Neuronal stem cell (in vitro differentiated cells): Measurements from ENCODE around the gene SLBP.

ENCODE experiments used
- DNase-seq: peaks from one replicate; pipeline ENCODE4 v3.0.0-alpha.2; 2013; ENCODE audit warnings: low spot score
- H2AFZ ChIP-seq: one replicate; pipeline ENCODE4 v1.6.1; 2013; ENCODE audit warnings: mild to moderate bottlenecking, low read length, inconsistent platforms
- H2AK5ac ChIP-seq: 2 replicates; pipeline ENCODE4 v1.6.1; 2013; ENCODE audit warnings: low read depth, mild to moderate bottlenecking, inconsistent platforms, low read length, moderate library complexity, mixed read lengths
- H2BK120ac ChIP-seq: 2 replicates; pipeline ENCODE4 v1.6.1; 2013; ENCODE audit warnings: low read depth, mild to moderate bottlenecking, inconsistent platforms, low read length, moderate library complexity, mixed read lengths
- H2BK12ac ChIP-seq: one replicate; pipeline ENCODE4 v1.6.1; 2013; ENCODE audit warnings: low read length, inconsistent platforms
- H2BK15ac ChIP-seq: 2 replicates; pipeline ENCODE4 v1.6.1; 2013; ENCODE audit warnings: mild to moderate bottlenecking, low read length, inconsistent platforms, mixed read lengths
- H2BK5ac ChIP-seq: one replicate; pipeline ENCODE4 v1.6.1; 2013; ENCODE audit warnings: inconsistent platforms, mild to moderate bottlenecking, low read length, moderate library complexity
- H3K14ac ChIP-seq: one replicate; pipeline ENCODE4 v1.6.1; 2013; ENCODE audit warnings: low read length, inconsistent platforms
- H3K18ac ChIP-seq: 2 replicates; pipeline ENCODE4 v1.6.1; 2013; ENCODE audit warnings: low read length, inconsistent platforms
- H3K23ac ChIP-seq: 2 replicates; pipeline ENCODE4 v1.6.1; 2013; ENCODE audit warnings: low read depth, mild to moderate bottlenecking, mixed read lengths, low read length, inconsistent platforms; ENCODE audit not compliant: poor library complexity
- H3K27ac ChIP-seq: replicated peaks from 3 replicates; pipeline ENCODE4 v1.5.1; 2013; ENCODE audit warnings: low read length, inconsistent platforms
- H3K27me3 ChIP-seq, 3 experiments: 2 replicates each; pipeline ENCODE4 v1.6.1; 2013; ENCODE audit warnings: low read length in 3 of 3, mild to moderate bottlenecking in 2 of 3, inconsistent platforms in 1 of 3, low read depth in 1 of 3, mixed read lengths in 1 of 3, moderate library complexity in 1 of 3; ENCODE audit not compliant: control insufficient read depth in 3 of 3, insufficient read depth in 3 of 3
- H3K36me3 ChIP-seq, 2 donors: replicated peaks in 1 of 2; 2 replicates each; pipeline ENCODE4 v1.6.1; 2013; ENCODE audit warnings: low read length in 2 of 2; ENCODE audit not compliant: control insufficient read depth in 2 of 2, insufficient read depth in 2 of 2
- H3K4ac ChIP-seq: 2 replicates; pipeline ENCODE4 v1.6.1; 2013; ENCODE audit warnings: inconsistent platforms, mild to moderate bottlenecking, low read length, moderate library complexity
- H3K4me1 ChIP-seq, 2 donors: 1 replicate in 1 of 2; 2 replicates in 1 of 2; pipeline ENCODE4 v1.6.1; 2013; ENCODE audit warnings: low read length in 2 of 2, low read depth in 1 of 2; ENCODE audit not compliant: control insufficient read depth in 2 of 2, insufficient read depth in 1 of 2
- H3K4me2 ChIP-seq: one replicate; pipeline ENCODE4 v1.6.1; 2013; ENCODE audit warnings: mild to moderate bottlenecking, low read length, inconsistent platforms; ENCODE audit not compliant: insufficient read depth, poor library complexity, severe bottlenecking
- H3K4me3 ChIP-seq, 2 donors: 2 replicates each; pipeline ENCODE4 v1.5.1; 2013; ENCODE audit warnings: low read length in 2 of 2, mild to moderate bottlenecking in 2 of 2, inconsistent platforms in 1 of 2, moderate library complexity in 1 of 2
- H3K79me1 ChIP-seq: one replicate; pipeline ENCODE4 v1.6.1; 2013; ENCODE audit warnings: low read depth, mild to moderate bottlenecking, inconsistent platforms, low read length, moderate library complexity
- H3K9ac ChIP-seq: one replicate; pipeline ENCODE4 v1.6.1; 2013; ENCODE audit warnings: mild to moderate bottlenecking, low read depth, low read length, inconsistent platforms; ENCODE audit not compliant: poor library complexity
- H3K9me3 ChIP-seq, 2 donors: replicated peaks in 1 of 2; 2 replicates each; pipeline versions ENCODE3 to v1.6.1; 2013; ENCODE audit warnings: low read length in 2 of 2, mild to moderate bottlenecking in 2 of 2, inconsistent platforms in 1 of 2, low read depth in 1 of 2, mixed read lengths in 1 of 2, moderate library complexity in 1 of 2; ENCODE audit not compliant: control insufficient read depth in 2 of 2, insufficient read depth in 1 of 2
- H4K8ac ChIP-seq: one replicate; pipeline ENCODE4 v1.6.1; 2013; ENCODE audit warnings: low read depth, mild to moderate bottlenecking, inconsistent platforms, low read length, moderate library complexity
- H4K91ac ChIP-seq: one replicate; pipeline ENCODE4 v1.6.1; 2013; ENCODE audit warnings: low read length, low read depth, mild to moderate bottlenecking, inconsistent platforms; ENCODE audit not compliant: poor library complexity
- WGBS, 2 donors: extraction: QIAGEN DNeasy Blood & Tissue Kit; methylation state at CpG; one replicate each; pipeline ENCODE4 v1.1.7; 2013; ENCODE audit warnings: missing lambda C conversion rate in 2 of 2, mixed read lengths in 1 of 2; ENCODE audit not compliant: insufficient read length in 2 of 2, insufficient replicate concordance in 1 of 2; ENCODE audit errors: extremely low coverage in 2 of 2; 5-methylcytosine and 5-hydroxymethylcytosine counted together

The SLBP gene

GRCh38 chr4:1745697-1746096, 33.6 kb upstream of the SLBP start:
- Histone ChIP-seq H3K4me2 (no peak overlapping the region), H3K27me3 (no peaks in the 10 kb centered on the region), H2BK15ac (no peak overlapping the region)

GRCh38 chr4:1745165-1745564, 33.0 kb upstream of the SLBP start:
- H3K36me3 ChIP-seq = peaks cover 38 to 50% of the 10 kb centered on the region in 2 donors
- no peaks in the 10 kb centered on the region for H3K27me3 ChIP-seq
- no peak overlapping the region for H4K8ac ChIP-seq
- H3K4me1 ChIP-seq = peaks cover 2 to 4% of the 10 kb centered on the region in 2 donors
- no CpG with 5 or more reads among the region's 13 CpGs for WGBS, 2 donors
- H2BK15ac ChIP-seq = no peak overlapping the region
- H3K9me3 ChIP-seq = no peaks in the 10 kb centered on the region
- no peak overlapping the region for H3K4ac ChIP-seq
- no peak overlapping the region for H2AK5ac ChIP-seq
- no peak overlapping the region for H4K91ac ChIP-seq
- H2BK120ac ChIP-seq = no peak overlapping the region
- H2BK5ac ChIP-seq = peak overlapping the region; percentile 93
- H3K14ac ChIP-seq = no peak overlapping the region
- no peak overlapping the region for H2BK12ac ChIP-seq
- no peak overlapping the region for H2AFZ ChIP-seq
- DNase-seq = no peak
- no peak overlapping the region for H3K4me3 ChIP-seq
- no peak overlapping the region for H3K4me2 ChIP-seq
- no peak overlapping the region for H3K23ac ChIP-seq
- H3K27ac ChIP-seq = no peak overlapping the region
- no peak overlapping the region for H3K9ac ChIP-seq
- peaks cover 5% of the 10 kb centered on the region for H3K79me1 ChIP-seq
- H3K18ac ChIP-seq = no peak overlapping the region

More at GRCh38 chr4:1745697-1746096, 33.6 kb upstream of the SLBP start:
- no CpG with 5 or more reads among the region's 12 CpGs for WGBS, 2 donors
- H2AFZ ChIP-seq = no peak overlapping the region
- no peaks in the 10 kb centered on the region for H3K9me3 ChIP-seq
- H3K4me3 ChIP-seq = no peak overlapping the region
- peaks cover 33 to 44% of the 10 kb centered on the region in 2 donors for H3K36me3 ChIP-seq
- no peak overlapping the region for H3K27ac ChIP-seq
- H4K91ac ChIP-seq = no peak overlapping the region
- H3K4me1 ChIP-seq = peaks cover 2 to 4% of the 10 kb centered on the region in 2 donors
- no peak for DNase-seq
- peak overlapping the region; percentile 35 for H3K18ac ChIP-seq
- H2AK5ac ChIP-seq = peak overlapping the region; percentile 71
- no peak overlapping the region for H4K8ac ChIP-seq
- H3K14ac ChIP-seq = no peak overlapping the region
- peaks cover 5% of the 10 kb centered on the region for H3K79me1 ChIP-seq
- no peak overlapping the region for H2BK5ac ChIP-seq
- no peak overlapping the region for H2BK12ac ChIP-seq
- no peak overlapping the region for H3K23ac ChIP-seq
- no peak overlapping the region for H3K4ac ChIP-seq
- no peak overlapping the region for H3K9ac ChIP-seq
- H2BK120ac ChIP-seq = no peak overlapping the region

- Histone ChIP-seq H3K4me2 (no peak overlapping the region), H3K14ac (no peak overlapping the region), H3K27me3 (no peaks in the 10 kb centered on the region), H3K23ac (no peak overlapping the region), H2BK120ac (no peak overlapping the region), H4K8ac (no peak overlapping the region), H3K36me3 (peaks cover 43 to 56% of the 10 kb centered on the region in 2 donors), H3K79me1 (peaks cover 7% of the 10 kb centered on the region), H4K91ac (no peak overlapping the region), H3K27ac (no peak overlapping the region), H3K18ac (no peak overlapping the region), H2BK15ac (no peak overlapping the region), H2AK5ac (no peak overlapping the region), H2BK12ac (no peak overlapping the region), H3K4me3 (no peak overlapping the region), H3K9ac (no peak overlapping the region), H2BK5ac (peak overlapping the region; percentile 93), H3K4me1 (peaks cover 2% of the 10 kb centered on the region in 2 donors), H2AFZ (no peak overlapping the region), H3K4ac (no peak overlapping the region), H3K9me3 (no peaks in the 10 kb centered on the region)
- no CpG with 5 or more reads among the region's 14 CpGs for WGBS, 2 donors
- DNase-seq = no peak
These were observed 32.4 kb upstream of the SLBP start for GRCh38 chr4:1744552-1744951.

GRCh38 chr4:1743975-1744374, 31.9 kb upstream of the SLBP start:
- Histone ChIP-seq H3K9ac (no peak overlapping the region), H2AK5ac (no peak overlapping the region), H3K4me3 (no peak overlapping the region), H3K23ac (no peak overlapping the region), H2BK15ac (no peak overlapping the region), H3K4me2 (no peak overlapping the region), H3K36me3 (peaks cover 47 to 61% of the 10 kb centered on the region in 2 donors), H2BK120ac (no peak overlapping the region), H3K18ac (no peak overlapping the region), H3K4ac (no peak overlapping the region), H4K8ac (no peak overlapping the region), H2BK12ac (no peak overlapping the region), H3K9me3 (peaks cover 0 to 2% of the 10 kb centered on the region in 2 donors), H4K91ac (no peak overlapping the region), H3K14ac (no peak overlapping the region), H3K27me3 (no peaks in the 10 kb centered on the region), H2BK5ac (peak overlapping the region; percentile 93), H3K4me1 (peaks cover 0 to 2% of the 10 kb centered on the region in 2 donors), H2AFZ (no peak overlapping the region), H3K79me1 (peaks cover 7% of the 10 kb centered on the region), H3K27ac (no peak overlapping the region)
- no peak for DNase-seq
- WGBS, 2 donors = no CpG with 5 or more reads among the region's 6 CpGs
